Activated CD8-positive, alpha-beta T cell treated with anti-CD3 and anti-CD28 coated beads for 36 hours (primary cell): ENCODE measurements around the gene OR10V1. TPM values are rescaled to one million over a fixed set of nuclear protein-coding genes. Genes with fewer than 3 reads are reported as not detected.

ENCODE experiments used
- ATAC-seq: fragments of 200-7000 bp; cut with Tn5 transposase; one replicate; pipeline ENCODE4 v1.10.0; 2021; ENCODE audit warnings: mild to moderate bottlenecking, moderate library complexity
- CTCF ChIA-PET: fragments of 350-600 bp; sonication (Branson Sonifier 250); formaldehyde crosslinking; loops from one replicate; lab custom pipeline; 2021; ENCODE audit warnings: antibody characterized with exemption; lab: Charles Lee
- POLR2A ChIA-PET: fragments of 350-600 bp; sonication (Branson Sonifier 250); formaldehyde crosslinking; loops from one replicate; lab custom pipeline; 2021; ENCODE audit warnings: antibody characterized with exemption; lab: Charles Lee
- DNase-seq: peaks from one replicate; pipeline ENCODE4 v3.0.0-alpha.2; 2020
- H3K27ac Mint-ChIP-seq: one replicate; pipeline ENCODE4 v1.8.0; 2021; ENCODE audit warnings: mild to moderate bottlenecking, mixed read lengths
- H3K27me3 Mint-ChIP-seq: one replicate; pipeline ENCODE4 v1.8.0; 2021; ENCODE audit warnings: mixed read lengths
- H3K36me3 Mint-ChIP-seq: one replicate; pipeline ENCODE4 v1.8.0; 2021; ENCODE audit warnings: low read depth, mixed read lengths
- H3K4me1 Mint-ChIP-seq: one replicate; pipeline ENCODE4 v1.8.0; 2021; ENCODE audit warnings: low read depth, mixed read lengths
- H3K4me3 Mint-ChIP-seq: one replicate; pipeline ENCODE4 v1.8.0; 2021; ENCODE audit warnings: mild to moderate bottlenecking, moderate library complexity, mixed read lengths
- H3K9me3 Mint-ChIP-seq: one replicate; pipeline ENCODE4 v1.8.0; 2021; ENCODE audit warnings: mixed read lengths
- intact Hi-C: fragments of 100-400 bp; cut with micrococcal nuclease; formaldehyde crosslinking; loops from one replicate; pipeline ENCODE4 v1.10.0; 2022
- total RNA-seq, 2 experiments: library from RNA; stranded (reverse); gene quantifications; one replicate each; pipeline ENCODE4 v1.2.3, GENCODE V29; 2021
- TF ChIP-seq, protein P1 (sequence below): fragments of 200-600 bp; IDR thresholded peaks from one replicate; pipeline ENCODE4 v1.8.0; 2022; ENCODE audit warnings: antibody characterized with exemption, mild to moderate bottlenecking

OR10V1 gene
- total RNA-seq, 2 experiments from 2014 or later = not detected

DNA sequence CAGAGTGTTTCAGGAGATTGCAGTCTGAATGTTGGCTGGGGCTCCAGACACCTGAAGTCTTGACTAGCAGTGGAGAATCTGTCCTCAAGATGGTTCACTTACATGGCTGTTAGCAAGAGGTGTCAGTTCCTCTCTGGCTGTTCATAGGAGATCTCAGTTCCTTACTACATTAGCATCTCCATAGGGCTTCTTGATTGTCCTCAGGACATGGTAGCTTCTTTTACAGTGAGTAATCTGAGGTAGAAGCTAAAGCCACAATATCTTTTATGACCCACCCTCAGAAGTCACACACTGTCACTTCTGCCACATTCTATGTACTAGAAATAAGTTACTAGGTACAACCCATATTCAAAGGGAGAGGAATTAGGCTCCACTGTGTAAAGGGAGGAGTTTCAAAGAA lies 34.3 kb downstream of the OR10V1 start:
- ATAC-seq (no peak), DNase-seq (no peak)
- intact Hi-C loops = loop anchor here (10.0 kb wide), 1 partner anchor 125 kb away; no protein-coding TSS in a partner anchor
- ChIA-PET CTCF (interaction anchor here (1.1 to 1.4 kb wide), 2 partner anchors 8 to 142 kb away, joined by 3 to 5 read pairs; no protein-coding TSS in a partner anchor), POLR2A (no interaction called here)
- no peak overlapping the region for H3K27ac Mint-ChIP-seq
- peaks cover 8% of the 10 kb centered on the region for H3K4me1 Mint-ChIP-seq
- H3K36me3 Mint-ChIP-seq = no peaks in the 10 kb centered on the region
- H3K4me3 Mint-ChIP-seq = no peak overlapping the region
- TF ChIP-seq, protein P1, sequence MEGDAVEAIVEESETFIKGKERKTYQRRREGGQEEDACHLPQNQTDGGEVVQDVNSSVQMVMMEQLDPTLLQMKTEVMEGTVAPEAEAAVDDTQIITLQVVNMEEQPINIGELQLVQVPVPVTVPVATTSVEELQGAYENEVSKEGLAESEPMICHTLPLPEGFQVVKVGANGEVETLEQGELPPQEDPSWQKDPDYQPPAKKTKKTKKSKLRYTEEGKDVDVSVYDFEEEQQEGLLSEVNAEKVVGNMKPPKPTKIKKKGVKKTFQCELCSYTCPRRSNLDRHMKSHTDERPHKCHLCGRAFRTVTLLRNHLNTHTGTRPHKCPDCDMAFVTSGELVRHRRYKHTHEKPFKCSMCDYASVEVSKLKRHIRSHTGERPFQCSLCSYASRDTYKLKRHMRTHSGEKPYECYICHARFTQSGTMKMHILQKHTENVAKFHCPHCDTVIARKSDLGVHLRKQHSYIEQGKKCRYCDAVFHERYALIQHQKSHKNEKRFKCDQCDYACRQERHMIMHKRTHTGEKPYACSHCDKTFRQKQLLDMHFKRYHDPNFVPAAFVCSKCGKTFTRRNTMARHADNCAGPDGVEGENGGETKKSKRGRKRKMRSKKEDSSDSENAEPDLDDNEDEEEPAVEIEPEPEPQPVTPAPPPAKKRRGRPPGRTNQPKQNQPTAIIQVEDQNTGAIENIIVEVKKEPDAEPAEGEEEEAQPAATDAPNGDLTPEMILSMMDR = no peak
- peaks cover 7% of the 10 kb centered on the region for H3K27me3 Mint-ChIP-seq
- no peaks in the 10 kb centered on the region for H3K9me3 Mint-ChIP-seq

DNA sequence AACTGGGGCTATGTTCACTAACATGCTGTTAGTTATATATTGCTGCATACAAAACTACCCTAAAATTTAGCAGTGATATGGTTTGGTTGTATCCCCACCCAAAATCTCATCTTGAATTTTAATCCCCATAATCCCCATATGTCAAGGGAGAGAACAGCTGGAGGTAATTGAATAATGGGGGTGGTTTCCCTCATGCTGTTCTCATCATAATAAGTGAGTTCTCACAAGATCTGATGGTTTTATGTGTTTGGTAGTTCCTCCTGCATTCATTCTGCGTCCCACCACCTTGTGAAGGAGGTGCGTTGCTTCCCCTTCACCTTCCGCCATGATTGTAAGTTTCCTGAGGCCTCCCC lies 34.9 kb downstream of the OR10V1 start:
- ATAC-seq (no peak), DNase-seq (no peak)
- Mint-ChIP-seq H3K36me3 (no peaks in the 10 kb centered on the region), H3K9me3 (no peaks in the 10 kb centered on the region), H3K4me3 (no peak overlapping the region), H3K27me3 (peaks cover 5% of the 10 kb centered on the region), H3K27ac (peak overlapping the region; percentile 16), H3K4me1 (peaks cover 8% of the 10 kb centered on the region)
- ChIA-PET POLR2A (no interaction called here), CTCF (no interaction called here)
- intact Hi-C loops = loop anchor here (10.0 kb wide), 1 partner anchor 126 kb away; no protein-coding TSS in a partner anchor
- TF ChIP-seq, protein P1 = no peak

DNA sequence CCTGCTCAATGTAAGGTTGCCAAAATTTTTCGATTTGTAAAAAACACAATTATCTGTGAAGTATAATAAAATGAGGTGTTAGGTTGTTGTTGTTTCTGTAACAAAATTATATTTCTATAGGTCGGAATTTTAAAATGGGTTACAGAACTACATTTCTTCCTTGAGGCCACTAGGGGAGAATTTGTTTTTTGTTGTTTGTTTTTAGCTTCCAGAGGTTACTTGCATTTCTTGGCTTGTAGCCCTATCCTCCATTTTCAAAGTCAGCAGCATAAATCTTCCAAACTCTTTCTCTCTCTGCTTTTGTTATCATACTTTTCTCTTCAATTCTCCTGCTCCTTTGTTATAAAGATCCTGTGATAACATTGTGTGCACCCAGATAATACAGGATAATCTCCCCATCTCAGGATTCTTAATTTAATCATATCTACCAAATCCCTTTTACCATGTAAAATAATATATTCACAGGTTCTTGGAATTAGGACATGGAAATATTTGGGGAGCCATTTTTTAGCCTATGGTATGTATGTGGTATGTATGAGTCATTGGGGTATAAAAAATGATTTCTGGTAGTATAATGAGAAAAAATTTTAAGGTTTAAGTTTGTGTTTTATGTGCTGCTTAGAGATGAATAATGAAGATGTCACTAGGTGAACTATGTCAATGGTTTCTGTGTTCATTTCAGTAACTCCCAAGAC lies 35.4 kb downstream of the OR10V1 start:
- peak overlapping the region; percentile 16 for H3K27ac Mint-ChIP-seq
- H3K36me3 Mint-ChIP-seq = no peaks in the 10 kb centered on the region
- intact Hi-C loops = loop anchor here (10.0 kb wide), 1 partner anchor 127 kb away; no protein-coding TSS in a partner anchor
- ATAC-seq (peak; percentile 27), DNase-seq (no peak)
- H3K4me3 Mint-ChIP-seq = no peak overlapping the region
- peaks cover 8% of the 10 kb centered on the region for H3K4me1 Mint-ChIP-seq
- peaks cover 5% of the 10 kb centered on the region for H3K27me3 Mint-ChIP-seq
- TF ChIP-seq, protein P1 = no peak
- ChIA-PET POLR2A (interaction anchor here (1.2 kb wide), 1 partner anchor 10 kb away, joined by 3 read pairs; the partner anchor contains the start of gene PATL1), CTCF (no interaction called here)
- H3K9me3 Mint-ChIP-seq = no peaks in the 10 kb centered on the region

DNA sequence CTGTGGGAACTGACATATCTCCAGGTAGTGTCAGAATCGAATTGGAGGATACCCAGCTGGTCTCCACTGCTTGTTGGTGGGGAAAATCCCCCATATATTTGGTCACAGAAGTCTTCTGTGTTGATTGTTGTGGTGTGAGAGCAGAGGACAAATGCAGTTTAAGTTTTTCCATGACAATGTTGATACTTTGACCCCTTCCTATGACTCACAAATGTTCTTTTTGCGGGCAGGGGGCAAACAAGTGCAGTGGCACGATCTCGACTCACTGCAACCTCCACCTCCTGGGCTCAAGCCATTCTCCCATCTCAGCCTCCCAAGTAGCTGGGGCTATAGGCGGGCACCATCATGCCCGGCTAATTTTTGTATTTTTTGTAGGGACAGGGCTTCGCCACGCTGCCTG lies 37.4 kb downstream of the OR10V1 start:
- ChIA-PET CTCF (interaction anchor here (0.7 kb wide), 1 partner anchor 126 kb away, joined by 3 read pairs; no protein-coding TSS in a partner anchor), POLR2A (interaction anchor here (1.3 kb wide), 1 partner anchor 110 kb away, joined by 3 read pairs; no protein-coding TSS in a partner anchor)
- no peaks in the 10 kb centered on the region for H3K9me3 Mint-ChIP-seq
- H3K27ac Mint-ChIP-seq = no peak overlapping the region
- H3K4me1 Mint-ChIP-seq = peaks cover 8% of the 10 kb centered on the region
- H3K4me3 Mint-ChIP-seq = no peak overlapping the region
- no peak for DNase-seq
- intact Hi-C loops = loop anchor here (10.0 kb wide), 1 partner anchor 129 kb away; no protein-coding TSS in a partner anchor
- H3K36me3 Mint-ChIP-seq = no peaks in the 10 kb centered on the region
- TF ChIP-seq, protein P1 = no peak
- peaks cover 3% of the 10 kb centered on the region for H3K27me3 Mint-ChIP-seq
- no peak for ATAC-seq

DNA sequence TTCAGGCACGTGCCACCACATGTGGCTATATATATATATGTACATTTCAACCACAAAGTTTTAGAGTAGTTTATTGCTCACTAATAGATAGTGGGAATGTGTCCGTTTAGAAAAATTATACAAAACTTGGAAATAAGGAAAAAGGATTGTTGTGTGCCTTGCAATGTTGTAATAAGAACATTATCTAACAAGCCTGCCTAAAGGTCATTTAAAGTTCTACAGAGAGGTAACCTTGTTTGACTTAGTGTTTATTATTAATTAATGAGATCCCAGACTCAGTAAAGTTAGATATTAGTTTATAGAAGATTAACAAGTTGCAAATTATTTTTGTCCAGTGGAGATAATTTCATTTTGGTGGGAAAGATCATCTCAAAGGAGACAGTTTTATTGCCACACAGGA lies 39.4 kb downstream of the OR10V1 start:
- DNase-seq = no peak
- TF ChIP-seq, protein P1 = no peak
- H3K9me3 Mint-ChIP-seq = no peaks in the 10 kb centered on the region
- intact Hi-C loops = loop anchor here (10.0 kb wide), 1 partner anchor 131 kb away; no protein-coding TSS in a partner anchor
- ATAC-seq = no peak
- ChIA-PET CTCF (interaction anchor here (0.8 to 1.0 kb wide), 2 partner anchors 137 to 141 kb away, joined by 3 to 4 read pairs; no protein-coding TSS in a partner anchor), POLR2A (no interaction called here)
- no peak overlapping the region for H3K27ac Mint-ChIP-seq
- peaks cover 3% of the 10 kb centered on the region for H3K27me3 Mint-ChIP-seq
- H3K4me1 Mint-ChIP-seq = peaks cover 16% of the 10 kb centered on the region
- no peaks in the 10 kb centered on the region for H3K36me3 Mint-ChIP-seq
- H3K4me3 Mint-ChIP-seq = no peak overlapping the region
